GM19025 (cell line): Measurements from ENCODE around the gene ESRRG.
"Not testable (repeated sequence)": the region's sequence is repeated elsewhere in the genome, so short reads cannot be mapped to it uniquely, and the experiment has no call there.

Source experiments
- ATAC-seq: cut with Tn5 transposase; IDR thresholded peaks from one replicate; pipeline ENCODE4 v1.9.1; 2021; ENCODE audit warnings: mild to moderate bottlenecking, low read depth, moderate library complexity; ENCODE audit not compliant: unreplicated experiment

ESRRG gene

DNA sequence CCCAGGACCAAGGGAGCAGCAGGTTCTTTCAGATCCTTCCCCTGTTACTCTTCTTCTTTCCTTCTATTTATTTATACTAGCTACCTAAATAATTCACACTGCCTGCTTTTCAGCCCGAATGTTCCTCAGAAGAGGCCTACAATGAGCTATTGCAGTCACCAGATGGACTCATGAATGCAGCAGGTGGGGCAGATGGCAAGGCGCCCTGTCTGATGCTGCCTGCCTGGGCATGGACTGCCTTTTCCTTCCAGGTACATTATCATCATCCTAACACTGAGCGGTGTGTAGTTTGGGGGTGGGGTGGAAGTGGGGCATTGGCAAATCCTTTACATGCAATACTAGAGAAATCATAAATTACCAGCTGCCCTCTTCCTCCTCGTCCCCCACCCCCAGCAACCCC, 17.6 kb downstream of the ESRRG start:
- ATAC-seq, result no peak

- not testable (repeated sequence) for ATAC-seq
Measured at GRCh38 chr1:216704065-216704464, 19.2 kb downstream of the ESRRG start.

- no peak for ATAC-seq
Measured at GRCh38 chr1:216702170-216702569, 21.1 kb downstream of the ESRRG start.

GRCh38 chr1:216700779-216701178, 22.4 kb downstream of the ESRRG start:
- ATAC-seq, result no peak

- ATAC-seq, result no peak
Measured at GRCh38 chr1:216691710-216692109, 31.5 kb downstream of the ESRRG start.

DNA sequence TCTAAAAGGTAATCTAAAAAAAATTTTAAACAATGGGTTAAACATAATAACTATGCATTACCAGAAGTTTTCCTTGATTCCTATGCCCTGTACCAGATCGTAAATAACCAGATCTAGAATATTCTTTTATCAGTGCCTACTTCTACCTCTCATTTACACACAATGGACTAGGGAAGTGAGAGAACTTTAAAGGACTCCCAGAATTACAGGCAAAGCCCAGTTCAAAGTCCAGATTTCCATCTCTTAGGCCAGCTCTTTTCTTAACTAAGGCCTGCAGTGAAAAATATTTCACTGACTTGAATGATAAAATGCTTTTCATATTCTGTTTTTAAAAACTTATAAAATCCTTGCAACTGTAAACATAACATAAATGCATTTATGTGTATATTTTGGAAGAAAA, 32.6 kb downstream of the ESRRG start:
- no peak for ATAC-seq

GRCh38 chr1:216688127-216688657, 35.0 kb downstream of the ESRRG start:
- no peak for ATAC-seq

DNA sequence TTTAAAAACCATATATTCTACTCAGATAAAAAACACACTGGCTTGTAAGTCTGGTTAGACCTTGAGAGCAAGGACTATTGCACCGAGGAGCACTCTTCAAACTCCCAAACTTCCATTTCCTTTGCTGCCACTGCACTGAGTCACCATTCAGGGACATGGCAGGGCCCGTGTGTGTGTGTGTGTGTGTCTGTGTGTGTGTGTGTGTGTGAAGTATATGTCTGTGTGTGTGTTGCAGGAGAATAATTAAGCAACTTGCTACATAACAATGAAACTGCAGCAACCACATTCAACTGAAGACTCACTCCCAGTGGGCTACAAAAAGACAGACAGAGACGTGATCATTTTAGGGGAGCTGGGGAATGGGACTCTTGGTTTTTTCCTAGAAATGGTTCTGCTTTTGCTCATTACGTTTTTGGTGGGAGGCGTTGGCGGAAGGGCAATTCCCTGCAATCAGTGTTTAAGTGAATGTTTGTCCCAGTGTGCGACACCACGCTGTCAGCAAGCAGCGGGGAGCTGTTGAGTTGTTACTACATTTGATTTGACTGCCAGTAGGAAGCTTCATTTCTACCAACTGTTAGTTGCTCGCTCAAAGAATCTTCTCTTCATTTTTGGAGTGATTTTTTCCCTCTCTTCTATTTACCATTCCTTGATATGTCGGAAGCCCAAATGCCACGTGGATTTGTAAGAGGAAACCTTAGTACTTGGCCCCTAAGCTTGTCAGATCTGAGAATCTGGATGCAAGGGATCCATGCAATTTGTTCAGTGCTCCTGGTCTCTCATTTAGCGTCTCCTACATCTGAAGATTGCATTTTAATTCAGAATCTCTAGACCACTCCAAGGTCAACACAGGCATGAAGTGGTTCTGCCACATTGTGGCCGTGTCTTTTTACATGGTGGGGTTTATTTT, 36.1 kb downstream of the ESRRG start:
- no peak for ATAC-seq

DNA sequence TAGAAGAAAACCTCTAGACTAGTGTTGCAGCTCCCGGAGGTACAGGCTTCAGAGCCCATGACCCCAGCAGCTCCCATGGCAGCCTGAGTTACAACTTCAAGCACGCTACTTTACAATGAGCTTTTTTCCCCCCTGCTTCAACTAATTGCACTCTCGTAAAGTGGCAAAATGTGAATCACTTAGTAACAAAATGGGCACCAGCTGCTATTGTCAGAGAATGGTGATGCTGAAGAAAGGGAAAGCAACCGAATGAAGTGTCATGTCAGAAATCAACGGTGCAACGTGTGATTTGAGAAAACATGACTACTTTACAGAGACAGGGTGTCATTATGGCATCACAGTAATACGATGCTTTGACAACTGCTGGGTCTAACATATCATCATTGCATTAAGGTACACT, 40.5 kb downstream of the ESRRG start:
- no peak for ATAC-seq

GRCh38 chr1:216679108-216679507, 44.1 kb downstream of the ESRRG start:
- no peak for ATAC-seq

GRCh38 chr1:216670118-216670883, 52.9 kb downstream of the ESRRG start:
- ATAC-seq, result no peak

- no peak for ATAC-seq
Measured at GRCh38 chr1:216666441-216666840, 56.8 kb downstream of the ESRRG start.

DNA sequence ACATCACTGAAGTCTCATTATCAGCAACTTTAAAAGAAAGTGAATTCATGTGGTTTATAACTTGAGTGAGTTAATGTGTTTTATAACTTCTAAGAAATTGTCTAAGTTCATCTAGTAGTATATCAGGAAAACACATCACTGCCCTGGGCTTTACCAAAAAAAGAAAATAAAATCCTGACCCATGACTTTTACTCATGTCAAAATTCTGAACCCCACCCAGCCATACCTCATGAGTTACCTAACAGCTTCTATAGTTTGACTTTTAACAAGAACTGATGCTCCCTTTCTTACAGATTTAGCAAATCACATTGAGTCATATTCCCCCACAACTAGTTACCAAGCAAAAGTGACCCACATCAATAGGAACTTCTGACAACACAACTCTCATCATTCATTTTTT, 57.4 kb downstream of the ESRRG start:
- ATAC-seq, result no peak

DNA sequence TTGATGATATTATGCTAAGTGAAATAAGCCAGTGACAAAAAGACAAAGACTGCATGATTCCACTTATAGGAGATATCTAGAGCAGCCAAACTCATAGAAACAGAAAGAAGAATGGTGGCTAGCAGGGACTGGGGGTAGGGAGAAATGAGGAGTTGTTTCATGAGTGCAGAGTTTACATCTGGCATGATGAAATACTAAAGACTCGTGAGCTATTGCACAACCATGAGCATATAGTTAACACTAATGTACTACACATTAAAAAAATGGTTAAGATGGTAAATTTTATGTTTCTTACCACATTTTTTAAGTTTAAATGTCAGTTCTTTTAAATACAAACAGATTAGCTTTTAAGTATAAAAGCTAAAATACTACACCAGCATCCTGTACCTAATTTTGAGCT, 57.8 kb downstream of the ESRRG start:
- no peak for ATAC-seq

GRCh38 chr1:216662681-216663080, 60.5 kb downstream of the ESRRG start:
- no peak for ATAC-seq

DNA sequence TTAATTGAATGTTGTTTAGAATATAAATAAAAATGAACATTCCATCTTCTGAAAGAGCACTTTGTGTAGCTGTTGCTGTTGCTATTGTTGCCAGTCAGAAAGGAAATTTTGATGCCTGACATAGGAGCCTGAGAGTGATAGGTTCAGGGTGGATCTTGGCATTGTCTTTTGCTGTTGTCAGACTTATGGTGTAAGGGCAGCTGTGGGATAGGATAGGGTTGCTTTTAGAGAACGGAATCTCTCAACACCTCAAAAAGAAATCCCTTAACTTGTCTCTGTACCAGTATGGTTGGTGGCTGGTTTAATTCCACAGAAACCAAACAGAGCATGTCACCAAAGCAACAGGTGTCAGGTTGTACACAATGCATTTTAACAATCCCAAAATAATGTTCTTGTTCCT, 62.7 kb downstream of the ESRRG start:
- ATAC-seq, result no peak

DNA sequence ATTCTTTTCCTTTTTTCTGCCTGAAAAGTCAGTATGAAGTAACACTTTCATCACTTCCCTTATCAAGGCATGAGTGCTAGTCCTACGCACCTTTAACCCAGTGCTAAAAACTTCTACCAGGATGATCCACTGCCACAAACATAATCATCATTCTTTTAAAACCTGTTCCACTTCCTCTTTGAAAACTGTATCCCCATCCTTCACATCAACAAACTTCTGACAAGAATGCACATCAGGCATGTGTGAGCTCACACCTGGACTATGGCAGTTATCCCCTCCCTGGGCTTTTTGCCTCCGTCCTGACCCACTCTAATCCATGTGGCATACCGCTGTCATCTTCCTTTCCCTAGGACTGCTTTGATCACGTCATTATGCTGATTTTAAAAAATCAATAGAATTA, 70.2 kb downstream of the ESRRG start:
- ATAC-seq, result no peak

GRCh38 chr1:216651826-216652418, 71.3 kb downstream of the ESRRG start:
- no peak for ATAC-seq

- no peak for ATAC-seq
Measured at GRCh38 chr1:216643176-216643575, 80.1 kb downstream of the ESRRG start.

GRCh38 chr1:216641669-216642460, 81.4 kb downstream of the ESRRG start:
- ATAC-seq, result no peak
